Measurements from ENCODE around the gene EPS15. TPM values are rescaled to one million over a fixed set of nuclear protein-coding genes. Genes with fewer than 3 reads are reported as not detected.

EPS15 gene
- total and polyA plus RNA-seq, 9 of the 15 experiments (the other 6 are each of a cell fraction or from before 2014, with no cell fraction given) = 23.1 to 69.0 (median 41.7) TPM

DNA sequence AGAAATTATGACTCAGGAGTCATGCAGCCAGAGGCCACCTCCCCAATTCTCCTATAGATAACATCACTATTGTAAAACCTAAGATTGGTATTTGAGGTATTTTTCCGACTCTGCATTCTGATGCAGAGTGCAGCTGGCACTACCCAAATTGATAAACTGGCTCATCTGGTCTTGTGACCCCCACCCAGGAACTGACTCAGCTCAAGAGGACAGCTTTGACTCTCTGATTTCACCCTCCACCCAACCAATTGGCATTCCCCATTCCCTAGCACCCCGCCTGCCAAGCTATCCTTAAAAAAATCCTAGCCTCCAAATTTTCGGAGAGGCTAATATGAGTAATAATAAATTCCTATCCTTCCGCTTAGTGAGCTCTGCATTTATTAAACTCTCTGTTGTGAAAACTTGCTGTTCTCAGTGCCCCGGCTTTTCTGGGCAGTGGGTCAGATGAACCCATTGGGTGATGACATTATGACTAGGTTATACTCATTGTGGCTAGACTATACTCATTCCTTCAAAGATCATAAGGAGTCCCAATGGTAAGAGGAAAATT lies 39.4 kb upstream of the EPS15 start:
- WGBS (ENCODE audit: insufficient coverage, low coverage, missing lambda C conversion rate) = 64% methylated on average over 5 of the region's 5 CpGs
- POLR2A ChIA-PET = no interaction called here
- no peaks in the 10 kb centered on the region for H3K9me1 ChIP-seq (ENCODE audit: control insufficient read depth, insufficient read depth, low read length)
- H3K4me1 ChIP-seq (replicated peaks in 1 of 2; ENCODE audit: control insufficient read depth in 2 of 2, insufficient read depth in 2 of 2, low read length in 2 of 2) = no peaks in the 10 kb centered on the region; a peak in 2 of 5 replicates
- no peak for DNase-seq (ENCODE audit: extremely low read depth in 1 of 4, low spot score in 3 of 4)
- no peak overlapping the region for H3K9ac ChIP-seq (ENCODE audit: insufficient read depth in 1 of 2, low read depth in 2 of 2, low read length in 2 of 2)
- no peaks in the 10 kb centered on the region for H3K79me2 ChIP-seq (ENCODE audit: control insufficient read depth, insufficient read depth, low read length)
- no TSS peak for BruUV-seq (replicated peaks)
- no peak overlapping the region for H3K27ac ChIP-seq (ENCODE audit: extremely low read depth, low read depth, low read length)
- CTCF ChIA-PET (ENCODE audit: low intra/inter-chr PET ratio) = no interaction called here
- H4K20me1 ChIP-seq (replicated peaks; ENCODE audit: control insufficient read depth, insufficient read depth, low read length) = no peaks in the 10 kb centered on the region
- FAIRE-seq = no peak
- H3K9me3 ChIP-seq (replicated peaks; ENCODE audit: control insufficient read depth, insufficient read depth, low read depth, low read length) = no peaks in the 10 kb centered on the region
- intact Hi-C loops (cut with micrococcal nuclease) = loop anchor here (2.0 kb wide), 1 partner anchor 38 kb away; no protein-coding TSS in a partner anchor
- H2AFZ ChIP-seq (ENCODE audit: low read depth, low read length) = no peak overlapping the region
- no peaks in the 10 kb centered on the region for H3K27me3 ChIP-seq (ENCODE audit: control insufficient read depth in 2 of 2, insufficient read depth in 2 of 2, low read length in 2 of 2)
- no peak overlapping the region for H3K4me3 ChIP-seq
- no peaks in the 10 kb centered on the region; the same call in 2 of the 3 replicates for H3K36me3 ChIP-seq (ENCODE audit: control insufficient read depth, insufficient read depth, low read length)
- in situ Hi-C loops (cut with MboI) = no loop called here
- ATAC-seq = no peak
- no peak overlapping the region for H3K4me2 ChIP-seq (ENCODE audit: insufficient read depth, low read length)
- TF ChIP-seq KLF1 (tag; IDR thresholded peaks at IDR 0.05) (no peak), NR2C2 (CRISPR knock-in tag; IDR thresholded peaks at IDR 0.05) (no peak), NR2C2 (tag; IDR thresholded peaks at IDR 0.05) (no peak), FOXK2 (conservative IDR thresholded peaks at IDR 0.05 in 1 of 2, IDR thresholded peaks at IDR 0.05 in 1 of 2; ENCODE audit: low read depth in 2 of 2) (no peak), HEY1 (CRISPR knock-in tag; IDR thresholded peaks at IDR 0.05; ENCODE audit: borderline replicate concordance) (no peak), ZNF766 (CRISPR knock-in tag; conservative IDR thresholded peaks at IDR 0.05) (no peak), LEF1 (IDR thresholded peaks at IDR 0.05) (no peak), GTF2F1 (IDR thresholded peaks at IDR 0.05; ENCODE audit: low read depth, low read length) (no peak), MEIS2 (IDR thresholded peaks at IDR 0.05; ENCODE audit: partially characterized antibody) (no peak), ZNF263 (CRISPR knock-in tag; IDR thresholded peaks at IDR 0.05; ENCODE audit: borderline replicate concordance) (no peak)
- TF ChIP-seq, protein P1, sequence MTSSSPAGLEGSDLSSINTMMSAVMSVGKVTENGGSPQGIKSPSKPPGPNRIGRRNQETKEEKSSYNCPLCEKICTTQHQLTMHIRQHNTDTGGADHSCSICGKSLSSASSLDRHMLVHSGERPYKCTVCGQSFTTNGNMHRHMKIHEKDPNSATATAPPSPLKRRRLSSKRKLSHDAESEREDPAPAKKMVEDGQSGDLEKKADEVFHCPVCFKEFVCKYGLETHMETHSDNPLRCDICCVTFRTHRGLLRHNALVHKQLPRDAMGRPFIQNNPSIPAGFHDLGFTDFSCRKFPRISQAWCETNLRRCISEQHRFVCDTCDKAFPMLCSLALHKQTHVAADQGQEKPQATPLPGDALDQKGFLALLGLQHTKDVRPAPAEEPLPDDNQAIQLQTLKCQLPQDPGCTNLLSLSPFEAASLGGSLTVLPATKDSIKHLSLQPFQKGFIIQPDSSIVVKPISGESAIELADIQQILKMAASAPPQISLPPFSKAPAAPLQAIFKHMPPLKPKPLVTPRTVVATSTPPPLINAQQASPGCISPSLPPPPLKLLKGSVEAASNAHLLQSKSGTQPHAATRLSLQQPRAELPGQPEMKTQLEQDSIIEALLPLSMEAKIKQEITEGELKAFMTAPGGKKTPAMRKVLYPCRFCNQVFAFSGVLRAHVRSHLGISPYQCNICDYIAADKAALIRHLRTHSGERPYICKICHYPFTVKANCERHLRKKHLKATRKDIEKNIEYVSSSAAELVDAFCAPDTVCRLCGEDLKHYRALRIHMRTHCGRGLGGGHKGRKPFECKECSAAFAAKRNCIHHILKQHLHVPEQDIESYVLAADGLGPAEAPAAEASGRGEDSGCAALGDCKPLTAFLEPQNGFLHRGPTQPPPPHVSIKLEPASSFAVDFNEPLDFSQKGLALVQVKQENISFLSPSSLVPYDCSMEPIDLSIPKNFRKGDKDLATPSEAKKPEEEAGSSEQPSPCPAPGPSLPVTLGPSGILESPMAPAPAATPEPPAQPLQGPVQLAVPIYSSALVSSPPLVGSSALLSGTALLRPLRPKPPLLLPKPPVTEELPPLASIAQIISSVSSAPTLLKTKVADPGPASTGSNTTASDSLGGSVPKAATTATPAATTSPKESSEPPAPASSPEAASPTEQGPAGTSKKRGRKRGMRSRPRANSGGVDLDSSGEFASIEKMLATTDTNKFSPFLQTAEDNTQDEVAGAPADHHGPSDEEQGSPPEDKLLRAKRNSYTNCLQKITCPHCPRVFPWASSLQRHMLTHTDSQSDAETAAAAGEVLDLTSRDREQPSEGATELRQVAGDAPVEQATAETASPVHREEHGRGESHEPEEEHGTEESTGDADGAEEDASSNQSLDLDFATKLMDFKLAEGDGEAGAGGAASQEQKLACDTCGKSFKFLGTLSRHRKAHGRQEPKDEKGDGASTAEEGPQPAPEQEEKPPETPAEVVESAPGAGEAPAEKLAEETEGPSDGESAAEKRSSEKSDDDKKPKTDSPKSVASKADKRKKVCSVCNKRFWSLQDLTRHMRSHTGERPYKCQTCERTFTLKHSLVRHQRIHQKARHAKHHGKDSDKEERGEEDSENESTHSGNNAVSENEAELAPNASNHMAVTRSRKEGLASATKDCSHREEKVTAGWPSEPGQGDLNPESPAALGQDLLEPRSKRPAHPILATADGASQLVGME (CRISPR knock-in tag; IDR thresholded peaks at IDR 0.05) = no peak
- TF ChIP-seq, protein P2, sequence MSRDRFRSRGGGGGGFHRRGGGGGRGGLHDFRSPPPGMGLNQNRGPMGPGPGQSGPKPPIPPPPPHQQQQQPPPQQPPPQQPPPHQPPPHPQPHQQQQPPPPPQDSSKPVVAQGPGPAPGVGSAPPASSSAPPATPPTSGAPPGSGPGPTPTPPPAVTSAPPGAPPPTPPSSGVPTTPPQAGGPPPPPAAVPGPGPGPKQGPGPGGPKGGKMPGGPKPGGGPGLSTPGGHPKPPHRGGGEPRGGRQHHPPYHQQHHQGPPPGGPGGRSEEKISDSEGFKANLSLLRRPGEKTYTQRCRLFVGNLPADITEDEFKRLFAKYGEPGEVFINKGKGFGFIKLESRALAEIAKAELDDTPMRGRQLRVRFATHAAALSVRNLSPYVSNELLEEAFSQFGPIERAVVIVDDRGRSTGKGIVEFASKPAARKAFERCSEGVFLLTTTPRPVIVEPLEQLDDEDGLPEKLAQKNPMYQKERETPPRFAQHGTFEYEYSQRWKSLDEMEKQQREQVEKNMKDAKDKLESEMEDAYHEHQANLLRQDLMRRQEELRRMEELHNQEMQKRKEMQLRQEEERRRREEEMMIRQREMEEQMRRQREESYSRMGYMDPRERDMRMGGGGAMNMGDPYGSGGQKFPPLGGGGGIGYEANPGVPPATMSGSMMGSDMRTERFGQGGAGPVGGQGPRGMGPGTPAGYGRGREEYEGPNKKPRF (IDR thresholded peaks at IDR 0.05; ENCODE audit: low read depth, low read length) = no peak
- TF ChIP-seq, protein P3, sequence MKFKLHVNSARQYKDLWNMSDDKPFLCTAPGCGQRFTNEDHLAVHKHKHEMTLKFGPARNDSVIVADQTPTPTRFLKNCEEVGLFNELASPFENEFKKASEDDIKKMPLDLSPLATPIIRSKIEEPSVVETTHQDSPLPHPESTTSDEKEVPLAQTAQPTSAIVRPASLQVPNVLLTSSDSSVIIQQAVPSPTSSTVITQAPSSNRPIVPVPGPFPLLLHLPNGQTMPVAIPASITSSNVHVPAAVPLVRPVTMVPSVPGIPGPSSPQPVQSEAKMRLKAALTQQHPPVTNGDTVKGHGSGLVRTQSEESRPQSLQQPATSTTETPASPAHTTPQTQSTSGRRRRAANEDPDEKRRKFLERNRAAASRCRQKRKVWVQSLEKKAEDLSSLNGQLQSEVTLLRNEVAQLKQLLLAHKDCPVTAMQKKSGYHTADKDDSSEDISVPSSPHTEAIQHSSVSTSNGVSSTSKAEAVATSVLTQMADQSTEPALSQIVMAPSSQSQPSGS (CRISPR knock-in tag; IDR thresholded peaks at IDR 0.05) = no peak

Data from K562 (cell line).